HepG2 (cell line): Measurements from ENCODE around the gene HOXB5. TPM values are rescaled to one million over a fixed set of nuclear protein-coding genes. Genes with fewer than 3 reads are reported as not detected.

Experiments used
- GLI4 ChIP-seq: sonication (generic); formaldehyde crosslinking; IDR thresholded peaks from 2 replicates; pipeline ENCODE4 v1.5.1; 2020; ENCODE audit warnings: missing genetic modification reagents, mild to moderate bottlenecking, moderate library complexity, borderline replicate concordance
- GPBP1L1 ChIP-seq: sonication (generic); formaldehyde crosslinking; IDR thresholded peaks from 2 replicates; pipeline ENCODE4 v1.5.0; 2020; ENCODE audit warnings: mild to moderate bottlenecking, missing genetic modification reagents
- PHF21A ChIP-seq: sonication (generic); formaldehyde crosslinking; IDR thresholded peaks from 2 replicates; pipeline ENCODE4 v1.5.0; 2020; ENCODE audit warnings: mild to moderate bottlenecking, missing genetic modification reagents
- PLSCR1 ChIP-seq: sonication (generic); formaldehyde crosslinking; IDR thresholded peaks from 2 replicates; pipeline ENCODE4 v1.5.0; 2020; ENCODE audit warnings: missing genetic modification reagents, mild to moderate bottlenecking, borderline replicate concordance
- SALL1 ChIP-seq: sonication (generic); formaldehyde crosslinking; IDR thresholded peaks from 2 replicates; pipeline ENCODE4 v1.8.0; 2022; ENCODE audit warnings: mild to moderate bottlenecking, missing genetic modification reagents
- SRSF4 ChIP-seq: fragments of 200-400 bp; formaldehyde crosslinking; IDR thresholded peaks from one replicate; pipeline ENCODE4 v1.6.1; 2018; ENCODE audit warnings: mild to moderate bottlenecking, low read depth, low read length, moderate library complexity; ENCODE audit not compliant: poor library complexity, severe bottlenecking
- TCF7L2 ChIP-seq: IDR thresholded peaks from 2 replicates; pipeline ENCODE4 v1.6.1; 2011; ENCODE audit warnings: mild to moderate bottlenecking, low read depth, low read length, moderate library complexity
- TFDP2 ChIP-seq: sonication (generic); formaldehyde crosslinking; IDR thresholded peaks from 2 replicates; pipeline ENCODE4 v1.4.0; 2020; ENCODE audit warnings: missing genetic modification reagents
- ZC3H4 ChIP-seq: sonication (generic); formaldehyde crosslinking; IDR thresholded peaks from 2 replicates; pipeline ENCODE4 v1.4.0; 2020; ENCODE audit warnings: missing genetic modification reagents, borderline replicate concordance
- ZNF18 ChIP-seq: sonication (generic); formaldehyde crosslinking; IDR thresholded peaks from 2 replicates; pipeline ENCODE4 v1.8.0; 2022; ENCODE audit warnings: mild to moderate bottlenecking, missing genetic modification reagents; ENCODE audit not compliant: insufficient replicate concordance
- ZNF318 ChIP-seq: sonication (generic); formaldehyde crosslinking; IDR thresholded peaks from 2 replicates; pipeline ENCODE4 v1.4.0; 2020; ENCODE audit warnings: mild to moderate bottlenecking, missing genetic modification reagents
- ZNF331 ChIP-seq: sonication (generic); formaldehyde crosslinking; IDR thresholded peaks from 2 replicates; pipeline ENCODE4 v1.4.0; 2020; ENCODE audit warnings: missing genetic modification reagents
- ZNF496 ChIP-seq: sonication (generic); formaldehyde crosslinking; IDR thresholded peaks from 2 replicates; pipeline ENCODE4 v1.8.1; 2023; ENCODE audit warnings: mild to moderate bottlenecking, moderate library complexity, missing genetic modification reagents; ENCODE audit not compliant: insufficient replicate concordance
- ZNF761 ChIP-seq: sonication (generic); formaldehyde crosslinking; conservative IDR thresholded peaks from 2 replicates; pipeline ENCODE4 v1.4.0; 2020; ENCODE audit warnings: mild to moderate bottlenecking, missing genetic modification reagents
- polyA plus RNA-seq, 8 experiments: library from polyadenylated mRNA; depleted of rRNA in 3 of 8; stranded (reverse) in 7 of 8; unstranded in 1 of 8; fragments of >200 nt; fragmentation: Illumina TruSeq in 4 of 8; extraction: Trizol in 4 of 8; gene quantifications; 2 replicates each; pipeline versions ENCODE4 v1.2.1 to v1.2.3, GENCODE V29; 2011 to 2016; ENCODE audit warnings: low read depth in 4 of 8, missing spikeins in 1 of 8, mixed read lengths in 1 of 8; ENCODE audit not compliant: insufficient read depth in 1 of 8
- total RNA-seq, 5 experiments: library from RNA; depleted of rRNA; stranded (reverse); fragments of >200 nt; fragmentation: Illumina TruSeq; extraction: Trizol; gene quantifications; 2 replicates each; pipeline ENCODE4 v1.2.3, GENCODE V29; 2016; ENCODE audit warnings: low read depth in 1 of 5

The HOXB5 gene
- total and polyA plus RNA-seq, 2 of the 13 experiments (the other 11 are each of a cell fraction or from before 2014, with no cell fraction given): not detected

GRCh38 chr17:48636177-48637018 lies 42.8 kb upstream of the HOXB5 start (continued):
- TF ChIP-seq ZNF318: 0 out of 2 replicates have a peak, but pooled peaks have one; percentile 18
- TF ChIP-seq PLSCR1 (CRISPR knock-in tag): no peak
- no peak for TF ChIP-seq SRSF4
- TF ChIP-seq PHF21A (CRISPR knock-in tag): peak; percentile 73
- TF ChIP-seq ZNF18 (CRISPR knock-in tag): no peak
- TF ChIP-seq GLI4 (CRISPR knock-in tag): no peak
- TF ChIP-seq ZNF496: no peak
- TF ChIP-seq SALL1: peak; percentile 70
- no peak for TF ChIP-seq GPBP1L1 (CRISPR knock-in tag)
- TF ChIP-seq TCF7L2: no peak
- TF ChIP-seq TFDP2 (CRISPR knock-in tag): peak; percentile 81
- TF ChIP-seq ZC3H4 (CRISPR knock-in tag): no peak
- peak; percentile 78 for TF ChIP-seq ZNF331 (CRISPR knock-in tag)
- TF ChIP-seq ZNF761: no peak
